Measurements from ENCODE around the gene MXRA8.

The MXRA8 gene

GRCh38 chr1:1365875-1366698, 7.7 kb upstream of the MXRA8 start:
- DNase-seq, result no peak

- DNase-seq, result no peak
These were observed 5.9 kb upstream of the MXRA8 start for GRCh38 chr1:1364266-1364665.

GRCh38 chr1:1361982-1362423, 3.6 kb upstream of the MXRA8 start:
- no peak for DNase-seq

GRCh38 chr1:1361233-1361981, 3.1 kb upstream of the MXRA8 start:
- DNase-seq, result no peak

GRCh38 chr1:1360506-1361169, 2.3 kb upstream of the MXRA8 start:
- DNase-seq, result no peak

- no peak for DNase-seq
These were observed 1.5 kb upstream of the MXRA8 start for GRCh38 chr1:1359664-1360468.

GRCh38 chr1:1359308-1359663, 931 bp upstream of the MXRA8 start:
- no peak for DNase-seq

- DNase-seq, result no peak
These were observed 403 bp downstream of the MXRA8 start for GRCh38 chr1:1357871-1358432.

GRCh38 chr1:1356796-1357401, 1.5 kb downstream of the MXRA8 start:
- DNase-seq, result no peak

- no peak for DNase-seq
These were observed 2.1 kb downstream of the MXRA8 start for GRCh38 chr1:1356166-1356795.

- DNase-seq, result peak; percentile 46
These were observed 2.9 kb downstream of the MXRA8 start for GRCh38 chr1:1355416-1355815.

GRCh38 chr1:1354271-1355247, 3.8 kb downstream of the MXRA8 start:
- DNase-seq, result no peak

- DNase-seq, result no peak
These were observed 4.8 kb downstream of the MXRA8 start for GRCh38 chr1:1353389-1354151.

GRCh38 chr1:1352786-1353388, 5.5 kb downstream of the MXRA8 start:
- DNase-seq, result no peak

- no peak for DNase-seq
These were observed 6.6 kb downstream of the MXRA8 start for GRCh38 chr1:1351511-1352427.

- peak; percentile 74 for DNase-seq
These were observed 8.9 kb downstream of the MXRA8 start, which contains the start of gene DVL1 for GRCh38 chr1:1349256-1350012. TSS of gene DVL1 (minus strand) at chr1:1349418. CDS start at chr1:1349065, 353 bp downstream.

Data from stimulated activated CD4-positive, alpha-beta T cell treated with anti-CD3 and anti-CD28 coated beads, Interleukin-15, amount 100 ng/mL, for 24 hours (primary cell).